RWPE1 (cell line): Measurements from ENCODE around the gene METTL26.
A peak's percentile ranks its signal among the peaks of the same experiment; 100 is the strongest.

Experiments
- CTCF ChIA-PET: fragments of 350-600 bp; sonication (Branson Sonifier 250); formaldehyde crosslinking; extraction: SDS; loops from one replicate; lab custom pipeline; 2021; lab: Yijun Ruan, JAX
- POLR2A ChIA-PET: fragments of 400-600 bp; formaldehyde crosslinking; extraction: SDS; loops from one replicate; lab custom pipeline; 2020; ENCODE audit warnings: antibody characterized with exemption; ENCODE audit not compliant: low non-redundant PET; lab: Yijun Ruan, JAX
- DNase-seq: peaks from one replicate; pipeline ENCODE4 v3.0.0; 2012; ENCODE audit warnings: low spot score
- H3K27ac ChIP-seq: fragments of 450-650 bp; 2 replicates; pipeline ENCODE4 v1.5.1; 2017
- CTCF ChIP-seq: fragments of 450-650 bp; conservative IDR thresholded peaks from 2 replicates; pipeline ENCODE4 v1.5.1; 2017; ENCODE audit warnings: low read depth, mild to moderate bottlenecking

Gene METTL26

GRCh38 chr16:622920-623280 lies 13.2 kb downstream of the METTL26 start:
- DNase-seq = no peak
- no peak for TF ChIP-seq CTCF
- ChIA-PET CTCF (interaction anchor here (3.7 kb wide), 1 partner anchor 30 kb away, joined by 17 read pairs; no protein-coding TSS in a partner anchor), POLR2A (no interaction called here)
- H3K27ac ChIP-seq = peak overlapping the region; percentile 97

GRCh38 chr16:621526-622105 lies 14.5 kb downstream of the METTL26 start:
- ChIA-PET POLR2A (no interaction called here), CTCF (interaction anchor here (0.7 to 3.7 kb wide), 3 partner anchors 26 to 31 kb away, joined by 3 to 17 read pairs (median 8); no protein-coding TSS in a partner anchor)
- TF ChIP-seq CTCF = no peak
- H3K27ac ChIP-seq = peak overlapping the region; percentile 97
- DNase-seq = no peak

- DNase-seq = no peak
- no peak for TF ChIP-seq CTCF
- H3K27ac ChIP-seq = peak overlapping the region; percentile 97
- ChIA-PET CTCF (interaction anchor here (3.7 kb wide), 1 partner anchor 28 kb away, joined by 17 read pairs; no protein-coding TSS in a partner anchor), POLR2A (no interaction called here)
Measured at GRCh38 chr16:620700-621525, 15.2 kb downstream of the METTL26 start.

GRCh38 chr16:619476-620100 lies 16.5 kb downstream of the METTL26 start:
- POLR2A ChIA-PET = no interaction called here
- no peak for DNase-seq
- H3K27ac ChIP-seq = no peak overlapping the region
- TF ChIP-seq CTCF = no peak
- CTCF ChIA-PET = interaction anchor here (0.6 to 3.7 kb wide), 2 partner anchors 9 to 27 kb away, joined by 3 to 17 read pairs; no protein-coding TSS in a partner anchor

GRCh38 chr16:617855-618254 lies 18.2 kb downstream of the METTL26 start:
- ChIA-PET POLR2A (interaction anchor here (0.7 kb wide), 1 partner anchor 279 kb away, joined by 5 read pairs; no protein-coding TSS in a partner anchor), CTCF (interaction anchor here (1.0 kb wide), 1 partner anchor 31 kb away, joined by 3 read pairs; no protein-coding TSS in a partner anchor)
- no peak for TF ChIP-seq CTCF
- H3K27ac ChIP-seq = peak overlapping the region; percentile 26
- no peak for DNase-seq
